ENCODE results near the gene ICOS. TPM values are rescaled to one million over a fixed set of nuclear protein-coding genes. Genes with fewer than 3 reads are reported as not detected.

Gene ICOS
- total and polyA plus RNA-seq, 9 of the 15 experiments (the other 6 are each of a cell fraction or from before 2014, with no cell fraction given): not detected

GRCh38 chr2:204005940-204006721 is 69.6 kb downstream of the ICOS start:
- intact Hi-C loops (cut with micrococcal nuclease) (no loop called here), in situ Hi-C loops (cut with MboI) (no loop called here)
- Histone ChIP-seq H4K20me1 (replicated peaks; ENCODE audit: control insufficient read depth, insufficient read depth, low read length) (no peaks in the 10 kb centered on the region), H3K4me1 (replicated peaks in 1 of 2; ENCODE audit: control insufficient read depth in 2 of 2, insufficient read depth in 2 of 2, low read length in 2 of 2) (no peaks in the 10 kb centered on the region), H3K79me2 (ENCODE audit: control insufficient read depth, insufficient read depth, low read length) (no peaks in the 10 kb centered on the region), H3K4me3 (no peak overlapping the region), H3K27me3 (ENCODE audit: control insufficient read depth in 2 of 2, insufficient read depth in 2 of 2, low read length in 2 of 2) (no peaks in the 10 kb centered on the region), H3K9ac (ENCODE audit: insufficient read depth in 1 of 2, low read depth in 2 of 2, low read length in 2 of 2) (no peak overlapping the region), H3K4me2 (ENCODE audit: insufficient read depth, low read length) (no peak overlapping the region), H3K36me3 (ENCODE audit: control insufficient read depth, insufficient read depth, low read length) (no peaks in the 10 kb centered on the region), H3K27ac (ENCODE audit: extremely low read depth, low read depth, low read length) (no peak overlapping the region), H3K9me3 (replicated peaks; ENCODE audit: control insufficient read depth, insufficient read depth, low read depth, low read length) (no peaks in the 10 kb centered on the region), H2AFZ (ENCODE audit: low read depth, low read length) (no peak overlapping the region), H3K9me1 (ENCODE audit: control insufficient read depth, insufficient read depth, low read length) (no peaks in the 10 kb centered on the region)
- ATAC-seq (no peak), FAIRE-seq (no peak), DNase-seq (ENCODE audit: extremely low read depth in 1 of 4, low spot score in 3 of 4) (no peak)
- ChIA-PET POLR2A (no interaction called here), CTCF (ENCODE audit: low intra/inter-chr PET ratio) (no interaction called here)
- TF ChIP-seq TGIF2 (CRISPR knock-in tag; IDR thresholded peaks at IDR 0.05) (no peak), HDAC2 (IDR thresholded peaks at IDR 0.05) (no peak), KLF6 (CRISPR knock-in tag; IDR thresholded peaks at IDR 0.05; ENCODE audit: borderline replicate concordance) (no peak), ZNF146 (CRISPR knock-in tag; IDR thresholded peaks at IDR 0.05; ENCODE audit: unreplicated experiment) (no peak), NFE2 (IDR thresholded peaks at IDR 0.05; ENCODE audit: low read depth) (no peak), ZNF407 (IDR thresholded peaks at IDR 0.05; ENCODE audit: low read depth) (no peak), E2F4 (CRISPR knock-in tag; IDR thresholded peaks at IDR 0.05; ENCODE audit: low read depth) (no peak), SP2 (IDR thresholded peaks at IDR 0.05; ENCODE audit: extremely low read depth, low read depth, low read length, poor library complexity, severe bottlenecking) (no peak), DMBX1 (CRISPR knock-in tag; IDR thresholded peaks at IDR 0.05; ENCODE audit: borderline replicate concordance) (no peak)
- BruUV-seq (replicated peaks): no TSS peak
- WGBS (ENCODE audit: insufficient coverage, low coverage, missing lambda C conversion rate): 3% methylated on average over 3 of the region's 3 CpGs

Measured in K562 (cell line).